ENCODE data around the gene ATXN3L.
"Not testable (repeated sequence)": the region's sequence is repeated elsewhere in the genome, so short reads cannot be mapped to it uniquely, and the experiment has no call there.

The ATXN3L gene

GRCh38 chrX:13304052-13304451, 15.8 kb downstream of the ATXN3L start:
- DNase-seq = no peak

- not testable (repeated sequence) for DNase-seq
Measured at GRCh38 chrX:13303248-13303647, 16.6 kb downstream of the ATXN3L start.

GRCh38 chrX:13298836-13299235, 21.0 kb downstream of the ATXN3L start:
- peak; percentile 65 for DNase-seq

- no peak for DNase-seq
Measured at GRCh38 chrX:13295841-13296240, 24.0 kb downstream of the ATXN3L start.

GRCh38 chrX:13293700-13294099, 26.2 kb downstream of the ATXN3L start:
- DNase-seq = peak; percentile 94

- DNase-seq = no peak
Measured at GRCh38 chrX:13290891-13291614, 28.8 kb downstream of the ATXN3L start.

GRCh38 chrX:13288671-13289070, 31.2 kb downstream of the ATXN3L start:
- no peak for DNase-seq

- no peak for DNase-seq
Measured at GRCh38 chrX:13287816-13288215, 32.0 kb downstream of the ATXN3L start.

GRCh38 chrX:13285693-13286092, 34.2 kb downstream of the ATXN3L start:
- no peak for DNase-seq

- no peak for DNase-seq
Measured at GRCh38 chrX:13285229-13285628, 34.6 kb downstream of the ATXN3L start.

- DNase-seq = no peak
Measured at GRCh38 chrX:13284570-13284969, 35.3 kb downstream of the ATXN3L start.

GRCh38 chrX:13283950-13284546, 35.8 kb downstream of the ATXN3L start:
- DNase-seq = no peak

- DNase-seq = no peak
Measured at GRCh38 chrX:13283512-13283911, 36.3 kb downstream of the ATXN3L start.

GRCh38 chrX:13281289-13281688, 38.6 kb downstream of the ATXN3L start:
- DNase-seq = no peak

- DNase-seq = no peak
Measured at GRCh38 chrX:13279279-13280018, 40.4 kb downstream of the ATXN3L start.

GRCh38 chrX:13277539-13277938, 42.3 kb downstream of the ATXN3L start:
- DNase-seq = no peak

GRCh38 chrX:13276991-13277390, 42.9 kb downstream of the ATXN3L start:
- DNase-seq = no peak

- DNase-seq = no peak
Measured at GRCh38 chrX:13275031-13275430, 44.8 kb downstream of the ATXN3L start.

- no peak for DNase-seq
Measured at GRCh38 chrX:13272426-13272825, 47.4 kb downstream of the ATXN3L start.

GRCh38 chrX:13271511-13271910, 48.3 kb downstream of the ATXN3L start:
- DNase-seq = no peak

- no peak for DNase-seq
Measured at GRCh38 chrX:13270360-13270759, 49.5 kb downstream of the ATXN3L start.

GRCh38 chrX:13268874-13269273, 51.0 kb downstream of the ATXN3L start:
- DNase-seq = no peak

All from NCI-H2081 treated with DMSO at 0.1 percent for 48 hours (cell line).